Measurements from ENCODE around the gene PCDHA9.
"Not testable (repeated sequence)": the region's sequence is repeated elsewhere in the genome, so short reads cannot be mapped to it uniquely, and the experiment has no call there.

The PCDHA9 gene

DNA sequence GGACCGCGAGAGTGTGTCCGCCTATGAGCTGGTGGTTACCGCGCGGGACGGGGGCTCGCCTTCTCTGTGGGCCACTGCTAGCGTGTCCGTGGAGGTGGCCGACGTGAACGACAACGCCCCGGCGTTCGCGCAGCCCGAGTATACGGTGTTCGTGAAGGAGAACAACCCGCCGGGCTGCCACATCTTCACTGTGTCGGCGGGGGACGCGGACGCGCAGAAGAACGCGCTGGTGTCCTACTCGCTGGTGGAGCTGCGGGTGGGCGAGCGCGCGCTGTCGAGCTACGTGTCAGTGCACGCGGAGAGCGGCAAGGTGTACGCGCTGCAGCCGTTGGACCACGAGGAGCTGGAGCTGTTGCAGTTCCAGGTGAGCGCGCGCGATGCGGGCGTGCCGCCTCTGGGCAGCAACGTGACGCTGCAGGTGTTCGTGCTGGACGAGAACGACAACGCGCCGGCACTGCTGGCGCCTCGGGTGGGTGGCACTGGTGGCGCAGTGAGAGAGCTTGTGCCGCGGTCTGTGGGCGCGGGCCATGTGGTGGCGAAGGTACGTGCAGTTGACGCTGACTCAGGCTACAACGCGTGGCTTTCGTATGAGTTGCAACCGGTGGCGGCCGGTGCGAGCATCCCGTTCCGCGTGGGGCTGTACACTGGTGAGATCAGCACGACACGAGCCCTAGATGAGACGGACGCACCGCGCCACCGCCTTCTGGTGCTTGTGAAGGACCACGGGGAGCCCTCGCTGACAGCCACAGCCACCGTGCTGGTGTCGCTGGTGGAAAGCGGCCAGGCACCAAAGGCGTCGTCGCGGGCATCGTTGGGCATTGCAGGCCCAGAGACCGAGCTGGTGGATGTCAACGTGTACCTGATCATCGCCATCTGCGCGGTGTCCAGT lies 12.3 kb upstream of the PCDHA9 start:
- no peak for DNase-seq

DNA sequence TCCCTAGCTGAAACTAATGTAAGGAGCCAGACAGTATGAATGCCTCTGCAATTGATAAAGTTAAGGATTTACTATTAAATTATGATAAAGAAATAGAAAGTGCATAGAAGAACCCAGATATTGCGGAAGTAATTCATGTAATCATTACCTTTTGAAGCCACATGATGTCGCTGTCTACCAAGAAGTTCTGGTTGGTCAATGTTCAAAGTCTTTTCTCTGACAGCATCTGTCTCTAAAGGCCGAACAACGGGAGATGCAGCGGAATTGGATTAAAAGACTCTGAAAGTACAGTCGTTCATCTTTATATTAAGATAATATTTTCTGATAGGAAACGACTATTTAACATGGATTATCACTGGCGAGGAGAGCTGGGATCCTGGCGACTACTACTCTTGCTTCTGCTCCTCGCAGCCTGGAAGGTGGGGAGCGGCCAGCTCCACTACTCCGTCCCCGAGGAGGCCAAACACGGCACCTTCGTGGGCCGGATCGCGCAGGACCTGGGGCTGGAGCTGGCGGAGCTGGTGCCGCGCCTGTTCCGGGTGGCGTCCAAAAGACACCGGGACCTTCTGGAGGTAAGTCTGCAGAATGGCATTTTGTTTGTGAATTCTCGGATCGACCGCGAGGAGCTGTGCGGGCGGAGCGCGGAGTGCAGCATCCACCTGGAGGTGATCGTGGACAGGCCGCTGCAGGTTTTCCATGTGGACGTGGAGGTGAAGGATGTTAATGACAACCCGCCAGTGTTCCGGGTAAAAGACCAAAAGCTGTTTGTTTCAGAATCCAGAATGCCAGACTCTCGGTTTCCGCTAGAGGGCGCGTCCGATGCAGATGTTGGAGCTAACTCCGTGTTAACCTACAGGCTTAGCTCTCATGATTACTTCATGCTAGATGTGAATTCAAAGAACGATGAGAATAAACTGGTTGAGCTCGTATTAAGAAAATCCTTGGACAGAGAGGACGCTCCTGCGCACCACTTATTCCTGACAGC lies 6.9 kb upstream of the PCDHA9 start, which contains the start of gene PCDHA8:
Gene PCDHA8 (plus strand): TSS at position 210 of the 985 bp plus-strand sequence. CDS start 135 bp downstream, at position 345.
- DNase-seq: peak; percentile 56

DNA sequence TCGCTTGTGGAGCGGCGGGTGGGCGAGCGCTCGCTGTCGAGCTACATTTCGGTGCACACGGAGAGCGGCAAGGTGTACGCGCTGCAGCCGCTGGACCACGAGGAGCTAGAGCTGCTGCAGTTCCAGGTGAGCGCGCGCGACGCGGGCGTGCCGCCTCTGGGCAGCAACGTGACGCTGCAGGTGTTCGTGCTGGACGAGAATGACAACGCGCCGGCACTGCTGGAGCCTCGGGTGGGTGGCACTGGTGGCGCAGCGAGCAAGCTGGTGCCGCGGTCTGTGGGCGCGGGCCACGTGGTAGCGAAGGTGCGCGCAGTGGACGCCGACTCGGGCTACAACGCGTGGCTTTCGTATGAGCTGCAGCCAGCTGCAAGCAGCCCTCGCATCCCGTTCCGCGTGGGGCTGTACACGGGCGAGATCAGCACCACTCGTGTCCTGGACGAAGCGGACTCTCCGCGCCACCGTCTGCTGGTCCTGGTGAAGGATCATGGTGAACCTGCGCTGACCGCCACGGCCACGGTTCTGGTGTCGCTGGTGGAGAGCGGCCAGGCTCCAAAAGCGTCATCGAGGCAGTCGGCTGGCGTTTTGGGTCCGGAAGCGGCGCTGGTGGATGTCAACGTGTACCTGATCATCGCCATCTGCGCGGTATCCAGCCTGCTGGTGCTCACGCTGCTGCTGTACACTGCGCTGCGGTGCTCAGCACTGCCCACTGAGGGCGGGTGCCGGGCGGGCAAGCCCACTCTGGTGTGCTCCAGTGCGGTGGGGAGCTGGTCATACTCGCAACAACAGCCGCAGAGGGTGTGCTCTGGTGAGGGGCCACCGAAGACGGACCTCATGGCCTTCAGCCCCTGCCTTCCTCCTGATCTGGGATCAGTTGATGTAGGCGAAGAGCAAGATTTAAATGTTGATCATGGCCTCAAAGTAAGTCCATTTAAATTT lies 5.1 kb upstream of the PCDHA9 start:
- DNase-seq: no peak

DNA sequence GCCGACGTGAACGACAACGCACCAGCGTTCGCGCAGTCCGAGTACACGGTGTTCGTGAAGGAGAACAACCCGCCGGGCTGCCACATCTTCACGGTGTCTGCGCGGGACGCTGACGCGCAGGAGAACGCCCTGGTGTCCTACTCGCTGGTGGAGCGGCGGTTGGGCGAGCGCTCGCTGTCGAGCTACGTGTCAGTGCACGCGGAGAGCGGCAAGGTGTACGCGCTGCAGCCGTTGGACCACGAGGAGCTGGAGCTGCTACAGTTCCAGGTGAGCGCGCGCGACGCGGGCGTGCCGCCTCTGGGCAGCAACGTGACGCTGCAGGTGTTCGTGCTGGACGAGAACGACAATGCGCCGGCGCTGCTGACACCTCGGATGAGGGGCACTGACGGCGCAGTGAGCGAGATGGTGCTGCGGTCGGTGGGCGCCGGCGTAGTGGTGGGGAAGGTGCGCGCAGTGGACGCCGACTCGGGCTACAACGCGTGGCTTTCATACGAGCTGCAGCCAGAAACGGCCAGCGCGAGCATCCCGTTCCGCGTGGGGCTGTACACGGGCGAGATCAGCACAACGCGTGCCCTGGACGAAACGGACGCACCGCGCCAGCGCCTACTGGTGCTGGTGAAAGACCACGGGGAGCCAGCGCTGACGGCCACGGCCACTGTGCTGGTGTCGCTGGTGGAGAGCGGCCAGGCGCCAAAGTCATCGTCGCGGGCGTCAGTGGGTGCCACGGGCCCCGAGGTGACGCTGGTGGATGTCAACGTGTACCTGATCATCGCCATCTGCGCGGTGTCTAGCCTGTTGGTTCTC lies 1.9 kb downstream of the PCDHA9 start:
- DNase-seq: not testable (repeated sequence)

DNA sequence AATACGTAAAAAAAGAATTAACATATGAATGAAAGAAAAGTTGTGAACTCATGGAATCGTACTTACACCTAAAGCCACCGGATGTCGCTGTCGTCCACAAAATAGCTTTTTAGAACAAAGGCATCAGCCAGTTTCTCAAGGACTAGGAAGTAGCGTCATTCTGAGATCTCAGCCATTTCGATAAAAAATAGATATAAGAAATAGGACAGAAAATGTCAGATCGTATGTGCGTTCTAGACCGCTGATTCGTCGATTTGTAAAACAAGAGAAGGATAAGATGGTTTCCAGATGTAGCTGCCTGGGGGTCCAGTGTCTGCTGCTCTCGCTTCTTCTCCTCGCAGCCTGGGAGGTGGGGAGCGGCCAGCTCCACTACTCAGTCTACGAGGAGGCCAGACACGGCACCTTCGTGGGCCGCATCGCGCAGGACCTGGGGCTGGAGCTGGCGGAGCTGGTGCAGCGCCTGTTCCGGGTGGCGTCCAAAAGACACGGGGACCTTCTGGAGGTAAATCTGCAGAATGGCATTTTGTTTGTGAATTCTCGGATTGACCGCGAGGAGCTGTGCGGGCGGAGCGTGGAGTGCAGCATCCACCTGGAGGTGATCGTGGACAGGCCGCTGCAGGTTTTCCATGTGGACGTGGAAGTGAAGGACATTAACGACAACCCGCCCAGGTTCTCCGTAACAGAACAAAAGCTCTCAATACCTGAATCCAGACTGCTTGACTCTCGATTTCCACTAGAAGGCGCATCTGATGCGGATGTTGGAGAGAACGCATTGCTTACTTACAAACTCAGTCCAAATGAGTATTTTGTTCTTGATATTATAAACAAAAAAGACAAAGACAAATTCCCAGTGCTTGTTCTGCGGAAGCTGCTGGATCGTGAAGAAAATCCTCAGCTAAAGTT lies 7.8 kb downstream of the PCDHA9 start, which contains the start of gene PCDHA10:
Gene PCDHA10 (plus strand): TSS at position 126 of the 903 bp plus-strand sequence. CDS start 152 bp downstream, at position 278.
- peak; percentile 57 for DNase-seq

DNA sequence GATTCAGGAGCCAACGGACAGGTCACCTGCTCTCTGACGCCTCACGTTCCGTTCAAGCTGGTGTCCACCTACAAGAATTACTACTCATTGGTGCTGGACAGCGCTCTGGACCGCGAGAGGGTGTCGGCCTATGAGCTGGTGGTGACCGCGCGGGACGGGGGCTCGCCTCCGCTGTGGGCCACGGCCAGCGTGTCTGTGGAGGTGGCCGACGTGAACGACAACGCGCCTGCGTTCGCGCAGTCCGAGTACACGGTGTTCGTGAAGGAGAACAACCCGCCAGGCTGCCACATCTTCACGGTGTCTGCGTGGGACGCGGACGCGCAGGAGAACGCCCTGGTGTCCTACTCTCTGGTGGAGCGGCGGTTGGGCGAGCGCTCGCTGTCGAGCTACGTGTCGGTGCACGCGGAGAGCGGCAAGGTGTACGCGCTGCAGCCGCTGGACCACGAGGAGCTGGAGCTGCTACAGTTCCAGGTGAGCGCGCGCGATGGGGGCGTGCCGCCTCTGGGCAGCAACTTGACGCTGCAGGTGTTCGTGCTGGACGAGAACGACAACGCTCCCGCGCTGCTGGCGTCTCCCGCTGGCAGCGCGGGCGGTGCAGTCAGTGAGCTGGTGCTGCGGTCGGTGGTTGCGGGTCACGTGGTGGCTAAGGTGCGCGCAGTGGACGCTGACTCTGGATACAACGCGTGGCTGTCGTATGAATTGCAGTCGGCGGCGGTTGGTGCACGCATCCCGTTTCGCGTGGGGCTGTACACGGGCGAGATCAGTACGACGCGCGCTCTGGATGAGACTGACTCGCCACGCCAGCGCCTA lies 9.2 kb downstream of the PCDHA9 start:
- DNase-seq: no peak

DNA sequence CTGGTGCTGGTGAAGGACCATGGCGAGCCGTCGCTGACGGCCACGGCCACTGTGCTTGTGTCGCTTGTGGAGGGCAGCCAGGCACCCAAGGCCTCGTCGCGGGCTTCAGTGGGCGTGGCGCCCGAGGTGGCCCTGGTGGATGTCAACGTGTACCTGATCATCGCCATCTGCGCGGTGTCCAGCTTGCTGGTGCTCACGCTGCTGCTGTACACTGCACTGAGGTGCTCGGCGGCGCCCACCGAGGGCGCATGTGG lies 9.7 kb downstream of the PCDHA9 start:
- DNase-seq: no peak

DNA sequence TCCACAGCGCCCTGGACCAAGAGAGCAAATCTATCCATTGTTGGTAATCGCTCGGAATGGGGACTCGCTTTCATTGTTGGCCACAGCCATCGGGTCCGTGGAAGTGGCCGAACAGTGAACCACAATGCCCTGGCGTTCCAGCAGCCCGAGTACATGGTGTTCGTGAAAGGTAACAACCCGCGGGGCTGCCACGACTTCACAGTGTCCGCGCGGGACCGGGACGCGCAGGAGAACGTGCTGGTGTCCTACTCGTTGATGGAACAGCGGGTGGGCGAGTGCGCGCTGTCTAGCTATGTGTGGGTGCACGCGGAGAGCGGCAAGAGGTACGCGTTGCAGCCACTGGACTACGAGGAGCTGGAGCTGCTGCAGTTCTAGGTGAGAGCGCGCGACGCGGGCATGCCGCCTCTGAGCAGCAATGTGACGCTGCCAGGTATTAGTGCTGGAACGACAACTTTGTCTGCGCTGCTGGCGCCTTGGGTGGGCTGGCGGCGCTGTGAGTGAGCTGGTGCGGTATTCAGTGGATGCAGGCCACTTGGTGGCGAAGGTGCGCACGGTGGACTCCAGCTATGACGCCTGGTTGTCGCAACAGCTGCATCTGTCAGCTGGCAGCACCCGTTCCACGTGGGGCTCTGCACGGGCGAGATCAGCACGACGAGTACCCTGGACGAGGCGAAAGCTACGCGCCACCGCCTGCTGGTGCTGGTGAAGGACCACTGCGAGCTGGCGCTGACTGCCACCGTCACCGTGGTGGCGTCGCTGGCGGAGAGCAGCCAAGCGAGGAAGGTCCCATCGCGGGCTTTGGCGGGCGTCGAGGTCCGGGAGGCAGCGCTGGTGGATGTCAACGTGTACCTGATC lies 14.5 kb downstream of the PCDHA9 start:
- no peak for DNase-seq

DNA sequence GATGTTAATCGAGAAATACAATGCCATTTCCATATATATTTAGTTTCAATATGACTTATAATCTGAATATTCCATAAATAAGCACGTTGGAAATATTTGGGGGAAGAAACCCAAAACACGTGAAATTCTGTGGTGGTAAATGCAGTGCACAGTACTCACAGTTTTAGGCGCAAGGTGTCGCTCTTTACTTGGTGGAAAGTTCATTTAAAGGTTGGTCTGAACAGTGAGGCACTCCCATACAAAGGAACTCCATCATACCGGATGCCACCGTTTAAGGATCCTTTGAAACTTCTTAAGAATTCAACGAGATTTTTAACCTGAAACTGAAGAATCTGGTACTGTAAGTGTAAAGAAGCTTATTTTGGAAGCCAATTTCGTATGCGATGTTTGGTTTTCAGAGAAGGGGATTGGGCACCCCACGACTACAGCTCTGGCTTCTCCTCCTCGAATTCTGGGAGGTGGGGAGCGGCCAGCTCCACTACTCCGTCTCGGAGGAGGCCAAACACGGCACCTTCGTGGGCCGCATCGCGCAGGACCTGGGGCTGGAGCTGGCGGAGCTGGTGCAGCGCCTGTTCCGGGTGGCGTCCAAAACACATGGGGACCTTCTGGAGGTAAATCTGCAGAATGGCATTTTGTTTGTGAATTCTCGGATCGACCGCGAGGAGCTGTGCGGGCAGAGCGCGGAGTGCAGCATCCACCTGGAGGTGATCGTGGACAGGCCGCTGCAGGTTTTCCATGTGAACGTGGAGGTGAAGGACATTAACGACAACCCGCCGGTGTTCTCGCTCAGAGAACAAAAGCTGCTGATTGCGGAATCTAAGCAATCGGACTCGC lies 20.8 kb downstream of the PCDHA9 start, which contains the start of gene PCDHA11:
Gene PCDHA11 (plus strand): TSS at position 237 of the 834 bp plus-strand sequence. CDS start 147 bp downstream, at position 384.
- DNase-seq: peak; percentile 14

DNA sequence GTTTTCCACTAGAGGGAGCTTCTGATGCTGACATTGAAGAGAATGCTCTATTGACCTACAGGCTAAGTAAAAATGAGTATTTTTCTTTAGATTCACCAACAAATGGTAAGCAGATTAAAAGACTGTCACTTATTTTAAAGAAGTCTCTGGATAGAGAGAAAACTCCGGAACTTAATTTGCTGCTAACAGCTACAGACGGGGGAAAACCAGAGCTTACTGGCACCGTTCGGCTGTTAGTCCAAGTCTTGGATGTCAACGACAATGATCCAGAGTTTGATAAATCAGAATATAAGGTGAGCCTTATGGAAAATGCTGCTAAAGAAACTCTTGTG lies 21.3 kb downstream of the PCDHA9 start:
- no peak for DNase-seq

DNA sequence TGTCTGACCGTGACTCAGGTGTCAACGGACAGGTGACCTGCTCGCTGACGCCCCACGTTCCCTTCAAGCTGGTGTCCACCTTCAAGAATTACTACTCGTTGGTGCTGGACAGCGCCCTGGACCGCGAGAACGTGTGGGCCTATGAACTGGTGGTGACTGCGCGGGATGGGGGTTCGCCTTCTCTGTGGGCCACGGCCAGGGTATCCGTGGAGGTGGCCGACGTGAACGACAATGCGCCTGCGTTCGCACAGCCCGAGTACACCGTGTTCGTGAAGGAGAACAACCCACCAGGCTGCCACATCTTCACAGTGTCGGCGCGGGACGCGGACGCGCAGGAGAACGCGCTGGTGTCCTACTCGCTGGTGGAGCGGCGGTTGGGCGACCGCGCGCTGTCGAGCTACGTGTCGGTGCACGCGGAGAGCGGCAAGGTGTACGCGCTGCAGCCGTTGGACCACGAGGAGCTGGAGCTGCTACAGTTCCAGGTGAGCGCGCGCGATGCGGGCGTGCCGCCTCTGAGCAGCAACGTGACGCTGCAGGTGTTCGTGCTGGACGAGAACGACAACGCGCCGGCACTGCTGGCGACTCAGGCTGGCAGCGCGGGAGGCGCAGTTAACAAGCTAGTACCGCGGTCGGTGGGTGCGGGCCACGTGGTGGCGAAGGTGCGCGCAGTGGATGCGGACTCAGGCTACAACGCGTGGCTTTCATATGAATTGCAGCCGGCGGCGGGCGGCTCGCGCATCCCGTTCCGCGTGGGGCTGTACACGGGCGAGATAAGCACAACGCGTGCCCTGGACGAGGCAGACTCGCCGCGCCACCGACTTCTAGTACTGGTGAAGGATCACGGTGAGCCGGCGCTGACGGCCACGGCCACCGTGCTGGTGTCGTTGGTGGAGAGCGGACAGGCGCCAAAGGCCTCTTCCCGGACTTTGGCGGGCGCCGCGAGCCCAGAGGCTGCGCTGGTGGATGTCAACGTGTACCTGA lies 22.3 kb downstream of the PCDHA9 start:
- no peak for DNase-seq

DNA sequence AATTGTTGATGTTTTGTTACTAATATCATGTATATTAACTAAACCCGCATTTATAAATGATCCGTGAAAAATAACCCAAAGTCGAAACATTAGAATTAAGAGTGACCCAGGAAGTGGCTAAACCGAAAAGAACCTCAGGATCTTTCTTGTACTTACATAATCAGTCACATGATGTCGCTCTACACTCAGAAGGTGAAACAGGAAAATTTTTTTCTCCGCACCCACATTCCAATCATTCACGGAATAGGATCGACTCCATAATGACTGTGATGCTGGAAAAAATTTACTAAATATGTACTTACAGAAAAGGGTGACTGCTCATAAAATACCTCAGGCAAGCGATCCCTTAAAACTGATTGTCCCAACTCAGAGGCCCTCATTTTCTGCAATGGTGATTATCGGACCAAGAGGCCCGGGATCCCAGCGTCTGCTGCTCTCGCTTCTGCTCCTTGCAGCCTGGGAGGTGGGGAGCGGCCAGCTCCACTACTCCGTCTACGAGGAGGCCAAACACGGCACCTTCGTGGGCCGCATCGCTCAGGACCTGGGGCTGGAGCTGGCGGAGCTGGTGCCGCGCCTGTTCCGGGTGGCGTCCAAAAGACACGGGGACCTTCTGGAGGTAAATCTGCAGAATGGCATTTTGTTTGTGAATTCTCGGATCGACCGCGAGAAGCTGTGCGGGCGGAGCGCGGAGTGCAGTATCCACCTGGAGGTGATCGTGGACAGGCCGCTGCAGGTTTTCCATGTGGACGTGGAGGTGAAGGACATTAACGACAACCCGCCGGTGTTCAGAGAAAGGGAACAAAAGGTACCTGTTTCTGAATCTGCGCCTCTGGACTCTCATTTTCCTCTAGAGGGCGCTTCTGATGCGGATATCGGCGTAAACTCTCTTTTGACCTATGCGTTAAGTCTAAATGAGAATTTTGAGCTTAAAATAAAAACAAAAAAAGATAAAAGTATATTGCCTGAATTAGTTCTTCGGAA lies 27.2 kb downstream of the PCDHA9 start, which contains the start of gene PCDHA12:
Gene PCDHA12 (plus strand): TSS at position 224 of the 981 bp plus-strand sequence. CDS start 165 bp downstream, at position 389.
- no peak for DNase-seq

DNA sequence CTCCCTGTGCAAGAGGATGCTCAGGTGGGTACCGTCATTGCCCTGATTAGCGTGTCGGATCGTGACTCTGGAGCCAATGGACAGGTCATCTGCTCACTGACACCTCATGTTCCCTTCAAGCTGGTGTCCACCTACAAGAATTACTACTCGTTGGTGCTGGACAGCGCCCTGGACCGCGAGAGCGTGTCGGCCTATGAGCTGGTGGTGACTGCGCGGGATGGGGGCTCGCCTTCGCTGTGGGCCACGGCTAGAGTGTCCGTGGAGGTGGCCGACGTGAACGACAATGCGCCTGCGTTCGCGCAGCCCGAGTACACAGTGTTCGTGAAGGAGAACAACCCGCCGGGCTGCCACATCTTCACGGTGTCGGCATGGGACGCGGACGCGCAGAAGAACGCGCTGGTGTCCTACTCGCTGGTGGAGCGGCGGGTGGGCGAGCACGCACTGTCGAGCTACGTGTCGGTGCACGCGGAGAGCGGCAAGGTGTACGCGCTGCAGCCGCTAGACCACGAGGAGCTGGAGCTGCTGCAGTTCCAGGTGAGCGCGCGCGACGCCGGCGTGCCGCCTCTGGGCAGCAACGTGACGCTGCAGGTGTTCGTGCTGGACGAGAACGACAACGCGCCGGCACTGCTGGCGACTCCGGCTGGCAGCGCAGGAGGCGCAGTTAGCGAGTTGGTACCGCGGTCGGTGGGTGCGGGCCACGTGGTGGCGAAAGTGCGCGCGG lies 28.5 kb downstream of the PCDHA9 start:
- not testable (repeated sequence) for DNase-seq

DNA sequence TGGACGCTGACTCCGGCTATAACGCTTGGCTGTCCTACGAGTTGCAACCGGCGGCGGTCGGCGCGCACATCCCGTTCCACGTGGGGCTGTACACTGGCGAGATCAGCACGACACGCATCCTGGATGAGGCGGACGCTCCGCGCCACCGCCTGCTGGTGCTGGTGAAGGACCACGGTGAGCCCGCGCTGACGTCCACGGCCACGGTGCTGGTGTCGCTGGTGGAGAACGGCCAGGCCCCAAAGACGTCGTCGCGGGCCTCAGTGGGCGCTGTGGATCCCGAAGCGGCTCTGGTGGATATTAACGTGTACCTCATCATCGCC lies 29.0 kb downstream of the PCDHA9 start:
- DNase-seq: no peak
